Suprapubic skin (tissue), 3 donors: ENCODE measurements around the gene TOLLIP.

ENCODE experiments used
- CTCF ChIP-seq, 2 donors: fragments of 200-600 bp in 1 of 2; fragments of 450-650 bp in 1 of 2; sonication (generic) in 1 of 2; IDR thresholded peaks; one replicate each; pipeline ENCODE4 v1.5.1; 2016 to 2019; ENCODE audit warnings: antibody characterized with exemption in 2 of 2, mild to moderate bottlenecking in 1 of 2, moderate library complexity in 1 of 2
- POLR2A ChIP-seq, 2 donors: fragments of 450-650 bp; IDR thresholded peaks; one replicate each; pipeline ENCODE4 v1.6.1; 2017; ENCODE audit warnings: antibody characterized with exemption in 2 of 2, mild to moderate bottlenecking in 2 of 2, moderate library complexity in 2 of 2

GRCh38 chr11:1301220-1302000, 8.0 kb downstream of the TOLLIP start:
- TF ChIP-seq POLR2A (IDR thresholded peaks at IDR 0.05) (no peak), CTCF (IDR thresholded peaks at IDR 0.05) (no peak)
